Fibroblast of villous mesenchyme (primary cell): ENCODE measurements around the gene RXRA. TPM values are rescaled to one million over a fixed set of nuclear protein-coding genes. Genes with fewer than 3 reads are reported as not detected.

Experiments used
- DNase-seq: peaks from one replicate; pipeline ENCODE4 v3.0.0-alpha.2; 2010; ENCODE audit warnings: low read depth
- H3K4me3 ChIP-seq: 2 replicates; pipeline ENCODE4 v1.5.1; 2011; ENCODE audit warnings: low read depth, mild to moderate bottlenecking, low read length
- total RNA-seq: library from RNA; depleted of rRNA; stranded (reverse); fragments of >200 nt; gene quantifications from 2 replicates; pipeline ENCODE4 v1.2.3, GENCODE V29; 2012
- TF ChIP-seq, protein P1 (sequence below): IDR thresholded peaks from 2 replicates; pipeline ENCODE4 v1.5.1; 2012; ENCODE audit warnings: low read depth, mild to moderate bottlenecking, low read length; ENCODE audit not compliant: insufficient read depth

Gene RXRA
- total RNA-seq, 1 donor = 16.0 TPM

GRCh38 chr9:134321531-134321930, 4.7 kb upstream of the RXRA start:
- no peak overlapping the region for H3K4me3 ChIP-seq
- TF ChIP-seq, protein P1, sequence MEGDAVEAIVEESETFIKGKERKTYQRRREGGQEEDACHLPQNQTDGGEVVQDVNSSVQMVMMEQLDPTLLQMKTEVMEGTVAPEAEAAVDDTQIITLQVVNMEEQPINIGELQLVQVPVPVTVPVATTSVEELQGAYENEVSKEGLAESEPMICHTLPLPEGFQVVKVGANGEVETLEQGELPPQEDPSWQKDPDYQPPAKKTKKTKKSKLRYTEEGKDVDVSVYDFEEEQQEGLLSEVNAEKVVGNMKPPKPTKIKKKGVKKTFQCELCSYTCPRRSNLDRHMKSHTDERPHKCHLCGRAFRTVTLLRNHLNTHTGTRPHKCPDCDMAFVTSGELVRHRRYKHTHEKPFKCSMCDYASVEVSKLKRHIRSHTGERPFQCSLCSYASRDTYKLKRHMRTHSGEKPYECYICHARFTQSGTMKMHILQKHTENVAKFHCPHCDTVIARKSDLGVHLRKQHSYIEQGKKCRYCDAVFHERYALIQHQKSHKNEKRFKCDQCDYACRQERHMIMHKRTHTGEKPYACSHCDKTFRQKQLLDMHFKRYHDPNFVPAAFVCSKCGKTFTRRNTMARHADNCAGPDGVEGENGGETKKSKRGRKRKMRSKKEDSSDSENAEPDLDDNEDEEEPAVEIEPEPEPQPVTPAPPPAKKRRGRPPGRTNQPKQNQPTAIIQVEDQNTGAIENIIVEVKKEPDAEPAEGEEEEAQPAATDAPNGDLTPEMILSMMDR = no peak
- DNase-seq = no peak

DNA sequence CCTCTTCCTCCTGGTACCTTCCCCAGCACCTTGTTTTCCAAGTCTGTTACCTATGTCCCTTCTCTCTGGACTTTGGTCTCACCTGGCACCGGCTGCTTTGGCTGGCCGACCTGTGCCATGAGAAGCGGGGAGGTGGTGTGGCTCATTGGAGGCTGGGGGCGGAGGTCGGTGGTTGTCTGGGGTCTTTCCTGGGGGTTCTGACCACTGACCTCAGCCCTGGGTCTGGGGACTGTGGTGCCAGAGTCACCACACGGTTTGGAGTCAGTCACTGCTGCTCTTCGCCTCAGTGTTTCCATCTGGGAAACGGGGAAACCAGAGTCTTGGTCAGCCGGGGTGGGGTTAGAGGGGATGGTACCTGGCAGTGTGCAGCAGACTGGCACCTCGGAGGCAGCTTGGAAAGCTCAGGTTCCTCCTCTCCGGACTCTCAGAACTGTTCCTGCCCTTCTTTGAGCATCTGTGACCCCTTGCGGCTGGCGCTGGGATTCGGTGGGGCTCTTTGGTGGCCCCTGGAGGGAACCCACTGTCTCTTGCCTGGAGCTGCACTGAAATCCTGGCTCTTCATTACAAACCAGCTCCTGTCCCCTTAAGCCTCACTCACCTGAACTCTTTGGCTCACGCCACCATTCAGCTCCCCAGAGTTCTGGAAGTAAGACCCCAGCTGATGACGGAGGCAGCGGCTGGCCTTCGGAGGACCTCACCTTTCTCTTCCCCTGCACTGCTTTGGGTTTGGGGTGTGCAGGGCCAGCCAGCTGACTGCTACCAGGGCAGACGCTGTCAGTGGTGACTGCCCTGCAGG, 4.1 kb upstream of the RXRA start:
- no peak for DNase-seq
- no peak overlapping the region for H3K4me3 ChIP-seq
- TF ChIP-seq, protein P1 = no peak

- no peak for DNase-seq
- H3K4me3 ChIP-seq = no peak overlapping the region
- TF ChIP-seq, protein P1 = no peak
Observed at GRCh38 chr9:134322781-134323241, 3.4 kb upstream of the RXRA start.

DNA sequence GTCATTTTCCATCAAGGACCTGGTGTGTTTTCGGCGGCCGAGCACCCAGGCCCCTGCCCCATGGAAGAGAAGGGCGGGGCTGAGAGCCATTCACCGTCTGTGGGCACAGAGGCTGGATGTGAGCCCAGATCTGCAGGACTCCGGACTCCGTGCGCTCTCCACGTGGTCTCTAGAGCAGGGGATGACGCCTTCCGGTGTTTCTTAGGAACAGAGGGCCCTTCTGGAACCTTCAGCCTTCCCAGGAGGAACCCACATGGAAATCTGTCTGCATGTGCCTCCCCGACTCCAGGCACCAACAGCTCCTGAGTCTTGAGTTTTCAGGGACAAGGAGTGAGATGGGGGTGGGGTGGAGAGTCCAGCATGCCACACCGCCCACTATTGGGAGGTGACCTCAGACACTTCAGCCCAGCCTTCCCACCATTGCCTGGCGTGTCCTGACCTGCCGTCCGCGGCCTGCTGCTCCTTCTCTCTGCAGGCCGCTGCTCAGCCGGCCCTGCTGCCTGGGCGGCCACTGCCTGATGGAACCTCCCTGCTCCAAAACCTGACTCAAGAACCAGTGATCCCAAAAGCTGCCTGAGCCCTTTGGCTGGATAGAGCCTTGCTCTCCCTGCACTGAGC, 2.4 kb upstream of the RXRA start:
- H3K4me3 ChIP-seq = no peak overlapping the region
- peak; percentile 21 for DNase-seq
- TF ChIP-seq, protein P1 = no peak

DNA sequence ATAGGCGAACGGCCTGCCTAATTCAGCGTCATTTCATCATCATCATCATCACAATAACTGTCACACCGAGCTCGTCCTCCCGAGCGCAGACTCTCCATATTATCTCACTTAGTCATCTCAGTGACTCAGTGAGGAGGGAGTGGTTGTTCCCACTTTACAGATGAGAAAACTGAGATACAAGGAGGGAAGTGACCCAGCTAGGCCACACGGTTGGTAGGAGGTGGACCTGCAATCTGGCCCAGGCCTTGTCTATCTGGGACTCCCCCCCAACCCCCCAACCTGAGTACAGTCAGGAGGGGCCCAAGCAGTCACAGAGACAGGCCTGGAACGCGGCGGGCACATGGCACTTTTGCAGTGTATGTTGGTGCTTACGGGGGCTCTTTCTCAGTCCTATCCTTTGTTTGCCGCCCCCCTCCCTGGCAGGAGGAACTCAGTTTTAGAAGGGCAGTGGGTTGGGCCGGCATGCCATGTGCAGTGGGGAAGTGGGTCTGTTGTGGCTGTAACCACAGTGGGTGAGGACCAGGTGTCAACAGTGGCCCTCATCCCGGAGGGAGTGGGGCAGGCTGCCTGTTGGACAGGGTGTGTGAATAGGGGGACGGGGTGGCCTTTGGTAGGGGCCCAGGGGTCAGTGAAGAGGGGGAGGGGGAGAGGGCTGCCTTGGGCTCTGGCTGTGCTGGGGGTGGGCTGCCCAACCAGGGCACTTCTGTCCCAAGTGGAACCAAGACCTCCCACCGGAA, 1.7 kb upstream of the RXRA start:
- TF ChIP-seq, protein P1 = no peak
- DNase-seq = peak; percentile 17

DNA sequence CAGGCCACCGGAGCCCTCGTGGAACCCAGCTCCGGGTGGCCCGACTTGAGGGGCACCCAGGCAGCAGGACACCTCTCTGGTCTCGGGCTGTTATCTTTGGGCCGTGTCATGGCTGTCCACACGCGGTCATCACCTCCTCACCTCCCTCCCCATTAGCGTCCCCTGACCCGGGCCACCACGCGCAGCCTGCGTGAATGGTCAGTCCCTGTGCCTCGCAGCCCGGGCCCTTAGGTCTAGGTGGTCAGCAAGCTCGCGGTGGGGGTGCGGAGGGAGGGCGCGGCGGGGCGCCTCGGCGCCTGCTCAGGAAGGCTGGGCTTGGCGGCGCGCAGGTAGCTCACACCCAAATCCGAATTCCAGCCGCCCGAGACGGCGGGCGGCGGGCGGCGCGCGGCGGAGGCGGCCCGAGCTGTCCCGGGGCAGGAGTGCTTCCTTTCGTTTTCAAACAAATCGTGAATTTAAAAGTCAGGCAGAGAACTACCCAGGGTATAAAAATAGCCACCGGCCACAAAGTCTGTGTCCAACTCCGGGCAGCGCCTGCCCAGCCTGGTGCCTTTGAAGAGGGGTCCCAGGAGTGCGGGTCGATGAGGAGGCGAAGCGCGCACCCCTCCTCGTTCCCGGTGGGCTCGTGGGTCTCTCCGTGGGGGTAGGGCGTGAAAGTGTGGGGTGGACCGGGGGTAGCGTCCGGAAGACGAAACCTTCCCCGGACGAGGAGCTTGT, 1.0 kb upstream of the RXRA start:
- TF ChIP-seq, protein P1 = no peak
- peak overlapping the region; percentile 78 for H3K4me3 ChIP-seq
- peak; percentile 58 for DNase-seq

More for the DNA sequence above, 1.7 kb upstream of the RXRA start:
- H3K4me3 ChIP-seq = peak overlapping the region; percentile 78
